ENCODE data around the gene LRRC2. TPM values are rescaled to one million over a fixed set of nuclear protein-coding genes. Genes with fewer than 3 reads are reported as not detected.
"Not testable (repeated sequence)": the region's sequence is repeated elsewhere in the genome, so short reads cannot be mapped to it uniquely, and the experiment has no call there.

The LRRC2 gene, protein sequence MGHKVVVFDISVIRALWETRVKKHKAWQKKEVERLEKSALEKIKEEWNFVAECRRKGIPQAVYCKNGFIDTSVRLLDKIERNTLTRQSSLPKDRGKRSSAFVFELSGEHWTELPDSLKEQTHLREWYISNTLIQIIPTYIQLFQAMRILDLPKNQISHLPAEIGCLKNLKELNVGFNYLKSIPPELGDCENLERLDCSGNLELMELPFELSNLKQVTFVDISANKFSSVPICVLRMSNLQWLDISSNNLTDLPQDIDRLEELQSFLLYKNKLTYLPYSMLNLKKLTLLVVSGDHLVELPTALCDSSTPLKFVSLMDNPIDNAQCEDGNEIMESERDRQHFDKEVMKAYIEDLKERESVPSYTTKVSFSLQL
- polyA plus RNA-seq (2013, experiment 1 of 2; ENCODE audit: insufficient read length) = 0.63 TPM
- polyA plus RNA-seq (2013, experiment 2 of 2; ENCODE audit: insufficient read length) = 0.92 TPM

DNA sequence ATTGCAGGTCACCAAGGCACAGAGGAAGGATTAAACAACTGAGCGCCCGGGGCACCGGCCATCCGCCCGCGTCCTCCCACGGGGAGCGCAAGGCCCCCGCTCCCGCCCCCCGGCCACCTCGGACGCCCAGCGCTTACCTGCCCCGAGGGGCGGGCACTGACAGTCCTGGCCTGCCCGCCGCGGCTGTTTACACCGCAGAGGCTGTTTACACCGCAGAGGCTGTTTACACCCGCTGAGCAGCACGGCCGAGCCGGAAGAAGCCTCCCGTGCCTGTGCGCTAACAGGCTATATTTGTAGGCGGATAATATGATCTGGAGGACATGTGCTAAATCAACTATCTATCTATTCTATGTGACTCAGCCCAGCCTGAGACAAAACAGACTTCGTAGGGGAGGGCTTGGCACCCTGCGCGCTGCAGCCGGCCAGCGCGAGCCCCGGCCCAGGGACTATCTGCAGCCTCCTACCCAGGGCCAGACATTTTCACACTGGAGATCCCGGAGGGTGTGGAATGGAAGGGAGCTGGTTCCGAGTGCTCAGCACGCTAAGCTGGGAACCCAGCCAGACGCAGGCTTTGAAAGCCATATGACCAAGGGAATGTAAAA is at the start of gene LRRC2:
LRRC2 (minus strand) TSS at position 263 of the 602 bp plus-strand sequence. CDS start 14,711 bp downstream, outside the sequence.
- peak; percentile 74 for DNase-seq

DNA sequence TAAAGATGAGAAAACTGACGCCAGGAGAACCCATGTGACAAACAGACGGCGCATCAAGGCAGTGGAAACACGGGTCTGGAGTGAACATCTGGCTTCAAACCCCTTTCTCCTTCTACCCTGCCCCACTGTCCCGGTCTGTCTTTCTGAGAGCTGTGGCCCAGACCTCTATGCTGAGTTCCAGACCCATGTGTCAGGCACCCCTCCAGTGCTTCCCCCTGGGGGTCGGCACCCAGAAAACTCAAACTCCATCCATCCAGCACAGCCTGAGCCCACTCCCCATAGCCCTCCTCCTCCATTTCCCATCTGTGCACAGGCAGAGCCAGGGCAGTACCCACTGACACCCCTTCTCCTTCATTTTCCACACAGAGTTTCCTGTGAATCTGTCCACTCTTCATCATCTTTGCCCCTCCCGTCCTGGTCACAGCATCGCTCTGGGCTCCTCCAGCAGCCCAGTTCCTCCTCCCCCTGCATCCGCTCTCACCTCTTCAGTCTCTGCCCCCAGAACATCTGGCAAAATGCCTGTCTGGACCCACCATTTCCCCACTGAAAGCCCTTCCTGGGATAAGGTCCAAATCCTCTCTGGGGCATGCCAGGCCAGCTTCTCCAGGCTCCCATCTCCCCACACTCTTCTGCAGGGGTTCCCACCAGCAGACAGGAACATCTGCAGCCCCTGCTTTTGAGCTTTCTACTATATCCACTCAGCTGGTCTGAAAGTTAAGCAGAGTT is 49.1 kb upstream of the LRRC2 start:
- DNase-seq = no peak

DNA sequence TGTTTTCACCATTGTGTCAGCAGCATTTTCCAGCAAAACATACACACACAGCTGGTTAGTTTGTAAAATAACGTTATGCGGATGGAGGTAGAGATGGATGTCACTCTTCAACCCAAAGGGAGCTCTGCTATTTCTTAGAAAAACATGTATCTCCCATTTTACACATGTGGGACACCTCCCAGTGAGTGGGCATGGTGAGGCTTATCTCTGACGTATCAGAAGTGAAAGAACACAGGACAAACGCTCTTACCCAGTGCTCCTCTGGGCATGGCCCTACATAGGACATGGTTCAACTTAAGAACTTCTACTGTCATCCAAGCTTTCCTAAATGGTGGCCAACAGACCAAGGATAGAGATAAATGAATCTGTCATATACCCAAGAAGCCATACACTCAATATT is 48.3 kb upstream of the LRRC2 start:
- no peak for DNase-seq

DNA sequence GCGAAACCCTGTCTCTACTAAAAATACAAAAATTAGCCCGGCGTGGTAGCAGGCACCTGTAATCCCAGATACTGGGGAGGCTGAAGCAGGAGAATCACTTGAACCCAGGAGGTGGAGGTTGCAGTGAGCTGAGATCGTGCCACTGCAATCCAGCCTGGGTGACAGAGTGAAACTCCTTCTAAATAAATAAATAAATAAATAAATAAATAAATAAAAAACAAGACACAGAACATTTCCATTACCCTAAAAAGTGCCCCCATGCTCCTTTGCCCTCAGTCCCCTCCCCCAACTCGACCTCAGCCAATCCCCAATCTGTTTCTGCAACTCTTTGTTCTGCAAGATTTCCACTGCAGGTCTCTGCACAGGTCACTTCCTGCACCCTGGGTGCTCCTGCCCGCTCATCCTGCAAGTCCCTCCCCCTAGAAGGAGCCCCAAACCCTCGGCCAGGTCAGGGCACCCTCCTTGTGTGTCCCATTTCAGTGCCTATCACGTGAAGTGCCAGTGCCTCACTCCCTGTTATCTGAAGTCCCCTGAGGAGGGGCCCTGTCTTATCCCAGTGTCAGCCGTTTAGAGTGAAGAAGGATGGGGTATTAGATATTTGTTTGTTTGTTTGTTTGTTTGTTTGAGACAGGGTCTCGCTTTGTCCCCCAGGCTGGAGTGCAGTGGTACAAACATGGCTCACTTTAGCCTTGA is 47.4 kb upstream of the LRRC2 start:
- no peak for DNase-seq

DNA sequence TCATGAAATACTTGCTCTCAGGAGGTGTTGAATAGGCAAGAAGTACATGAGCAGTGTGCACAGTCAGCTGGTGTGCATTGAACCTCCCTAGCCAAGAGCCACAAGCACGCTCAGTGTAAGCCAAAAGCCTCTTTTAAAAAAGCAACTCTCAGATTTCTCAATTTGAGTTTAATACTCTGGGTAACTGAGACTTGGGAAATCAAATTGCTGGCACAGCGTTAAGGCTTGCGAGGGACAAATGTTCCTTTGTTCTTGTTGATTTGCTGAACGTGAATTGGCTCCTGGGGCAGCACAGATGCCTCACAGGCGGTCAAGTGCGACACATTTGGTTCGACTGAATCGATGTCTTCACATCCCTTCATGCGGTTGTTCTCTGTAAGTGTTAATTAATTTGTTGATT is 46.2 kb upstream of the LRRC2 start, which contains the start of gene FAM240A:
FAM240A (plus strand) TSS at position 202 of the 400 bp plus-strand sequence; CDS start at position 361, 159 bp downstream.
- DNase-seq = no peak

DNA sequence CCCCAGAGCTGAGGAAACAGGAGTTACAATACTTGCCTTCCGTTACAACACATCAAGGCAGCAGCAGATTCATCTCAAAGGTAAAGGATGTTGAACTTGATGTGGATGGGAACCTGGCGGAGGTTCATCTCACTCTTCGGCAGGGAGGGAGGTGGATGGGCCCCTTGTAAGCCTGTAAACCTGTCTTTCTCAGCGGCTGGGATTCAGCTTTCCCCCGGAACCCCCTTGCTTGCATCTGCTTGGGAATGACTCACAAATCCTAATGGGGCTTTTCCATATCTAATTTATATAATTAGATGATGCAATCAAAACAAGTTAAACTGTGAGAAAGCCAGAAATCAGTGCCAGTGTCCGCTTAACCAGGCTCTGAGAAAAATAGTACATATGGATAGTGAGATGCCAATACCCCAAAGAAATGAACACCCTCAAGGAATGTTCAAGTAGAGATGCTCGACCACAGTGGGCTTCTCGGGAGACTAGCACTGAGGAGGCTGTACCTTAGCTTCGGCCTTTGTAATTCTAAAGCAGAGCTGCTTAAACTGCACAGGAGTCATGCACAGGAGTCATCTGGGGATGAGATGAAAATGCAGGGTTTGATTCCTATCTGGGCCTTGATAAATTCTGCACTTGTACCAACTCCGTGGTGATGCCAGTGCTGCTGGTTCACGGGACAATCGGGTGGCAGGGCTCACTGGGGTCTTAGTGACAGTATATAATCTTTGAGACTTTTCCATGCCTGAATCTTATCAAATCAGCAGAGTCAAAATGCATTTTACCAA is 44.0 kb upstream of the LRRC2 start:
- DNase-seq = no peak

DNA sequence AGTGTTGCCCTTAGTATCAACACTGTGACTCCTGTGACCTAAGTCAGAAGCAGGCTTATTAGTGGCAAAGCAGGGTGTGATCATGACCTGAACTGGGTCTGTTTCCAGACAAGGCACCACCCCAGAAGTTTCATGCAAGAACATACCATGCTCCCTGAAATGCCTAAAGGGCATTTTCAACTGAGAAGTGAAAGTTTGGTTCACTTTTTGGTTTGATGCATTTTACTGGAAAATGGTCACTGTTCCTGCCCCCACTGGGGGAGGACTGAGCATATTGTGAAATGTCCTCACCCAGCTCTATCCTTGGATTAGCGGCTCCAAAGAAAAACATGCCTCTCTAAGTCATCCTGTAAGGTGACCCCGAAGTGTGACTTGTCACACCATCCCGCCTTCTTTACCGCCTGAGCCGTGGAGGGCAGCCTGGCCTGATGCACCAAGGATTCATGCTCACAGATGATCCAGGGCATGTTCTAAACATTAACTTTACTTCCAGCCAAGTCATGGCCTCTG is 43.2 kb upstream of the LRRC2 start:
- DNase-seq = no peak

DNA sequence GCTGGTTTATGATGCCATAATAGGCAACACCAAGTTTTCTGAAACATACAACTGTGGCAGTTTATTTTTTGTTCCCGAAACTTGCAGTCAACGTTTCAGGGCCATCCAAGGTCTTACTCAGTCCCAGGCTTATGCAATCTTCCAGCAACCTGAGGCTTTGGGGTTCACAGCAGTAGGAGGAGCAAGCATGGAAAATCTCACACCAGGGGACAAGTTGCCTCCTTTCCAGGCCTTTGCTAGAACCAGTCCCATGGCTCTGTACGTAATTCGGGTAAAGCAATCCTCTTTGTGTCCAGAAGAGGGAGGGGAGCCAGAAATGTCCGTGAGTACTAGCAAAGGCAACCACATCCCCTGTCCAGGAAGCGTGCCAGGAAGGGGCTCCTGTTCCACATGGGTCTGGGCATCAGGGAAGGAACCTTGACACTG is 41.5 kb upstream of the LRRC2 start:
- DNase-seq = no peak

DNA sequence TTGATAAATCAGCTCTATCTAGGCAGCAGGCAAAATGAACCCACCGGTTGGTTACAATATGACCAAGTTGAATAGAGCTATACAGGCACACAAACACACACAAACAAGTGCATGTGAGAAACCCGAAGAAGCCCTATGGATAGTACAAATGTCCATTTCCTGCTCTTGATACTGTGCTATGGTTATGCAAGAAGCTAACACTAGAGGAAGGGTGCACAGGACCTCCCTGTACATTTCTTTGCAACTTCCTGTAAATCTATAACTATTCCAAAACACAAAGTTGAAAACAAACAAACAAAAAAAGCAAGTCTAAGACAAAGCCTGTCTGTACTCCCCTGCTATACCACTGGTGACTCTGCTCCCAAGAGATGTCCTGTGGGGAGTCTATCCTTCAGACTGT is 38.0 kb upstream of the LRRC2 start:
- DNase-seq = no peak

DNA sequence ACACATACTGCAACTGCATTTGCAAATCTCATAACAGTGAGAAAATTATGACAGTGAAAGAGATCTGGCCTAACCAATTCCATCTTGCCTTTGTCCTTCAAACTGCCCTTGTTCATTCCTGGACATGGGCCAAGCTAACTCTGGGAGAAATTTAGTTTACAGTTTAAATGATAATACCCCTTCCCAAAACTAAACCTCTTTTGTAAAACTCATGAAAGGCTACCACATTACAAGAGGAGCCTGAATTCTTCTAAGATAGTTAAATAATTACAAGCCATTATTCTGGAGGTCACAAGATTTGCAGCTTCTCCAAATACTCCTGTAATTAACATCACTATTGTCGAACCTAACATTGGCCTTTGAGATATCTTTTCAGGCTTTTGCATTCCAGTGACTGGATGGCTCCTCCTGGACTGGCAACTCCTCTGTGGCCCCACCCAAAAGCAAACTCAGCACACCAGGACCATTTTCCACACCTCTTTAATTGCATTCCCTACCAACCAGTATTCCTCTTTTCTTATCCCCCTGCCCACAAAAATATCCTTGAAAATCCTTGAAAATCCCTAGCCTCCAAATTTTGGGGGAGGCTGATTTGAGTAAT is 37.4 kb upstream of the LRRC2 start:
- no peak for DNase-seq

DNA sequence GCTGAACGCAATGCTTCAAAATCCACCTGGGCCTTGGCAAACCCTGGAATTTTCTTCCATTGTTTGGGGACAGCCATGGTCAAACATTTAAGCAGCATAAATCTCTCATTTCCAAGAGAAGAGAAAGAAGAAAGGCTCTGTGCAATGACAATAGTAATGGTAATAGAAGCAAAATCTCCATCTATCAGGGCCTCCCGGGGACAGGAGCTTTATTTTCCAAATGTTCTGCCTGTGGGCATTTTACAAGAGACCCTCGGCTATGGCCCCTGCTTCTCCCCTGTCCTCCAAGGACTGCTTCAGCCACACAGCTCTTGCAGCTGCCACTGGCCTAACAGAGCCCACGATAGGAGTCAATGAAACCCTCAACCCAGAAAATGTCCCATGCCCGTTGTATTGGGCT is 33.5 kb upstream of the LRRC2 start:
- DNase-seq = no peak

DNA sequence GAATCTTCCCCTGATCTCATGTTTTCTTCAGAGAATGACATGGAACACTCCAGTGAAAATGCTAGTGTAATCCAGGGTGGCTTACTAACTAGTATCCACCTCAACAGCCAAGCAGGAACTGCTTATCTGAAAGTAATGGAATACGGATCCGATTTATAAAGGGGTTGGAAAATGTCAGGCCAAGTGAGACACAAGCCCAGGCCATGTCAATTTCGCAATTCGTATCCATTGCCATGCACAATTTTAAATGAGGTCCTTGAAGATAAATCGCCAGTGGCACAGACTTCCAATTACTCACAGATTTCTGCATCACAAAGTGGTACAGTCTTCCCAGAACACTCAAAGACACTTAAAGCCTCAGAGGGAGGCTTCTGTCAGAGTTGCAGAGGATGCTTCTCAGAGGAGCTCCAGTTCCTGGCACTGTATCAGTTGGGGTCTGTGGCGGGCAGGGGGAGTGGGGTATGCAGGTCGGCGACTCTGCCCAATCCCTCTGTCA is 29.8 kb upstream of the LRRC2 start:
- DNase-seq = no peak

DNA sequence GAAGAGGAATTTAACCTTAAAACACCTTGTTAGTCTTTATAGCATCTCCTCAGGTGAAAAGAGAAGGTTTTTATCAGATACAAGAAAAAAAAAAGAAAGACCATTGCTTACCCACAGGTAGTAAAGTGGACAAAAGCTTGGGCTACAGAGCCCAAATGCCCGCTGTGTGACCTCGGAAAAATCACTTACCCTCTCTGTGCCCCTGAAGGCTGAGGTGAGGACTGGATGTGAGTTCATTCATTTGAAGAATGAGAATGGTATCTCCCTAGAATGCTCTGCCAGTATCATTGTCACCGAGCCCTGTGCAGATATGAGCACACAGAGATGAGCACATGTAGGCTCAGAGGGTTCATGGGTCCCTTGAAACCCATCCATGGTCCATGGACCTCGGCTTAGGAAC is 28.6 kb upstream of the LRRC2 start:
- DNase-seq = no peak

DNA sequence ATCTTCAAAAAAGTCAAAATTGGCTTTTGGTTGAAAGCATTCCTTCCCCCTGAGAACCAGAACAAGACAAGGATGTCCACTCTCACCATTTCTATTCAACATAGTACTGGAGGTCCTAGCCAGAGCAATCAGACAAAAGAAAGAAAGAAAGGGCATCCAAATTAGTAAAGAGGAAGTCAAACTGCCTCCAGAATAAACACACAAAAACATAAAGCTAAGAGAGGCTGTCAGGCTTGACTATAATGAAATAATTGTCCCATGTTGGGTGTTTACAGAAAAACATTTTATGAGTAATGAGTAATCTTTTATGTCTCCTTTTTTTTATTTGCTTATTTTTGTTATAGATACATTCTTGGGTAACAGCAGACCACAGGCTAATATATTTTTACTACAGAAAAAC is 27.9 kb upstream of the LRRC2 start:
- no peak for DNase-seq

DNA sequence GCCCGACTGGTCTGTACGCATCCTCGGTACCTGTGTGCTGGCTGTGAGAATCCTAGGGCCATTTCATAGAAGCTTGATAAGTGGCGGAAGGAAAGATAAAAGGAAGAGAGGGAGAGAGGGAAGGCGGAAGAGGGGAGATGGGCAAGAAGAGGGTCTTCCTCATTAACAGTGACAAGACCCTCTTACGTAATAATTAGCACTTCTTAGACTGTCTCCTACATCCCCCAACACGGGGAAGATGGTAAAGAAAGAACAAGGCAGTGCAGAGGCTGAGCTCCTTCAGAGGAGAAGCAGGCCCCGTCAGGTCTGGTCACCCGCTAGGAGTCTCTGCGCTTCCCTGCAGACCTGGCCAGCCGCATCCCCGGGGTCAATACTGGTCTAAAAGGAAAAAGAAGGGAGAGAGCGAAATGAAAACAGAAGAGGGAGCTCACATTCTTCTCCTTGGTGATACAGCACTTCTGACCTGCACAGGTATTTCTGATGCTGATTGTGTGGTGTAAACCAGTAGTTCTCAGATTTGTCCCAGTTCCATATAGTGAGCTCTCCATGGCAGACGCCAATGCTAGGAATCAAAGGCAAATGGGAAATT is 27.3 kb upstream of the LRRC2 start:
- DNase-seq = no peak

DNA sequence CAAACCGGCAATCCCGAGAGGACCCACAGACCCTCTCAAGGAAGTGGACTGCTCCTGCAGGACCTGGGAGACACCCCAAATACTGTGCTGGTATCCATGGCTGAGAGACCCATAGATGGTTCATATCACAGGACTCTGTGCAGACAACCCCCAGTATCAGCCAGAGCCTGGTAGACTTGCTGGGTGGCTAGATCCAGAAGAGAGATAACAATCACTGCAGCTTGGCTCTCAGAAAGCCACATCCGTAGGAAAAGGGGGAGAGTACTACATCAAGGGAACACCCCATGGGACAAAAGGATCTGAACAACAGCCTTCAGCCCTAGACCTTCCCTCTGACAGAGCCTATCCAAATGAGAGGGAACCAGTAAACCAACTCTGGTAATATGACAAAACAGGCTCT is 21.2 kb upstream of the LRRC2 start:
- not testable (repeated sequence) for DNase-seq

DNA sequence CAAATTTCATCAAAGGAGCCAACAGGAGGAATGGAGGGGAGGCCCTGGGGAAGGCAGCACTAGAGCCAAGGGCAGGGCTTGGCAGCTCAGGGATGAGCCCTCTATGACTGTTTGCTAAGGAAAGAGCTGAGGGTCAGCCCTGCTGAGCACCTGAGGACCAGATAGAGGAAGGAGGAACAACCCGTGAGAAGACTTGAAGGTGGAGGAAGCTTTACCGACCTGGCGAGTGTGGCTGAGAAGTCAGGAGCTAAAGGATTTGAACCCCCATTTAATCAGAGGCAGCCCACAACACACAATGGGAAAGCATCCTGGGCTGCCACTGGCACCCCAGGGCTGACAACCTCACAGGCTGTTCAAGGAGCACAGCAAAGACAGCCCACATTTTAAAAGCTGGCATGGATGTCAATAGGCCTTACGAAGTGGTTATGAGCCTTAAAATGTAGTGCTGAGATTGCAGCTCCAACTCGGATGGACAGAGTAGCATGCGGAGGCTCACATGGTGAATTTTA is 20.7 kb upstream of the LRRC2 start:
- DNase-seq = no peak

DNA sequence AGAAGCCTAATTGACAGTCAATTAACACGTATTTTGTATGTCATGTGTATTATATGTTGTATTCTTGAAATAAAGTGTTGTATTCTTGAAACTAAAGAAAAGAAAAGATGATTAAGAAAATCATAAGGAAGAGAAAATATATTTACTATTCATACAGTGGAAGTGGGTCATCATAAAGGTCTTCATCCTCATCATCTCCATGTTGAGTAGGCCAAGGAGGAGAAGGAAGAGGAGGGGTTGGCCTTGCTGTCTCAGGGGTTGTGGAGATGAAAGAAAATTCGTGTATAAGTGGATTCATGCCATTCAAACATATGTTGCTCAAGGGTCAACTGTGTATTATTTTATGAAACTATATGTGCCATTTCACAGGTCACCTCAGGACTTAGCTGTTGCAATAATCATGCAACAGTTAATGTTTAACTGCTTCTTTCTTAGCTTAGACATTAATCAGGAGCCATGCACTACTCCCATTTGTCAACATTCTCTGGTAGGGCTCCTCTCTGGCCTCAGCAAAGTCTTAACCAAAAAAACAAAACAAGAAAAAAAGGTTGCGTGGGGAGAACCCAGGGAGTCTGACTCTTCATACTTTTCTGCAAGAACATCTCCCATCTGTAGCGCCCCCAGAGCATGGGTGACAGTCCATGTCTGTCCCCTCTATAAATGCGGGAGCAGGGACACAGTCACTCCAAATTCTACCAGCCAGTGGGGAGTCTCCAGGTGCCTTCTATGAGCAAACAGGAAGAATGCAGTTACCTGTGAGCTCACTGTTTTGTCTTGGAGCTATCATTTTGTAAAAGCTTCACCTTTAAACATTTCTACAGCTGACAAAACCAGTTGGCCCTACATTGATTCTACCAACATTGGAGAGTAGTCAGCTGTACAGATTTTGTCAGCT is 19.9 kb upstream of the LRRC2 start:
- no peak for DNase-seq
